ENCODE data around the gene CD37.

DNA sequence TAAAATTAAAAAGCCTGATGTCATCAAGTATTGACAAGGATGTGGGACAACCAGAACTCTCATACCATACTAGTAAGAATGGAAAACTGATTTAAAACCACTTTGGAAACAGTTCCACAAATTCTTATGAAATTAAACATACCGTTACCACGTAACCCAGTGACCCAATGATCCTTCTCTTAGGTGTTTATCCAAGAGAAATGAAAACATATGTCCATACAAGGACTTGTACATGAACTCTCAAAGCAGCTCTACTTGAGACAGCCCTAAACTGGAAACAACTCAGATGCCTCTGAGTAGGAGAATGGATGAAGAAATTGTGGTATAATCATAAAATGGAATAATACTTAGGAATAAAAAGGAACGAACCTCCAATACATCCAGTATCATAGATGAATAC, 37.8 kb upstream of the CD37 start:
- TF ChIP-seq, protein P1, sequence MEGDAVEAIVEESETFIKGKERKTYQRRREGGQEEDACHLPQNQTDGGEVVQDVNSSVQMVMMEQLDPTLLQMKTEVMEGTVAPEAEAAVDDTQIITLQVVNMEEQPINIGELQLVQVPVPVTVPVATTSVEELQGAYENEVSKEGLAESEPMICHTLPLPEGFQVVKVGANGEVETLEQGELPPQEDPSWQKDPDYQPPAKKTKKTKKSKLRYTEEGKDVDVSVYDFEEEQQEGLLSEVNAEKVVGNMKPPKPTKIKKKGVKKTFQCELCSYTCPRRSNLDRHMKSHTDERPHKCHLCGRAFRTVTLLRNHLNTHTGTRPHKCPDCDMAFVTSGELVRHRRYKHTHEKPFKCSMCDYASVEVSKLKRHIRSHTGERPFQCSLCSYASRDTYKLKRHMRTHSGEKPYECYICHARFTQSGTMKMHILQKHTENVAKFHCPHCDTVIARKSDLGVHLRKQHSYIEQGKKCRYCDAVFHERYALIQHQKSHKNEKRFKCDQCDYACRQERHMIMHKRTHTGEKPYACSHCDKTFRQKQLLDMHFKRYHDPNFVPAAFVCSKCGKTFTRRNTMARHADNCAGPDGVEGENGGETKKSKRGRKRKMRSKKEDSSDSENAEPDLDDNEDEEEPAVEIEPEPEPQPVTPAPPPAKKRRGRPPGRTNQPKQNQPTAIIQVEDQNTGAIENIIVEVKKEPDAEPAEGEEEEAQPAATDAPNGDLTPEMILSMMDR (IDR thresholded peaks at IDR 0.05) = no peak
- TF ChIP-seq POLR2A (IDR thresholded peaks at IDR 0.05) = no peak

Data from body of pancreas (tissue), 4 donors.